HTR-8/SVneo (cell line): ENCODE data around the gene SETBP1.

Source experiments
- DNase-seq: peaks from one replicate; pipeline ENCODE4 v3.0.0; 2011; ENCODE audit warnings: low spot score, mixed read lengths; ENCODE audit not compliant: insufficient read length
- FAIRE-seq: peaks from 2 replicates; lab custom pipeline; 2011; peaks lifted over from hg19 to GRCh38; lab: Jason Lieb, UNC

The SETBP1 gene

GRCh38 chr18:44750774-44751173, 70.1 kb downstream of the SETBP1 start:
- DNase-seq: no peak
- no peak for FAIRE-seq

- DNase-seq: no peak
- no peak for FAIRE-seq
Observed at GRCh38 chr18:44754567-44754966, 73.9 kb downstream of the SETBP1 start.

GRCh38 chr18:44758861-44759631, 78.4 kb downstream of the SETBP1 start:
- FAIRE-seq: no peak
- DNase-seq: no peak

GRCh38 chr18:44759925-44760342, 79.2 kb downstream of the SETBP1 start:
- no peak for DNase-seq
- FAIRE-seq: no peak

- no peak for DNase-seq
- FAIRE-seq: no peak
Observed at GRCh38 chr18:44761812-44762211, 81.1 kb downstream of the SETBP1 start.

- DNase-seq: no peak
- no peak for FAIRE-seq
Observed at GRCh38 chr18:44763327-44763726, 82.6 kb downstream of the SETBP1 start.

GRCh38 chr18:44764863-44765262, 84.2 kb downstream of the SETBP1 start:
- DNase-seq (no peak), FAIRE-seq (no peak)

- no peak for DNase-seq
- no peak for FAIRE-seq
Observed at GRCh38 chr18:44765456-44765855, 84.8 kb downstream of the SETBP1 start.

GRCh38 chr18:44766450-44766849, 85.8 kb downstream of the SETBP1 start:
- DNase-seq: no peak
- no peak for FAIRE-seq

- no peak for DNase-seq
- FAIRE-seq: no peak
Observed at GRCh38 chr18:44767807-44768206, 87.1 kb downstream of the SETBP1 start.

- DNase-seq (no peak), FAIRE-seq (no peak)
Observed at GRCh38 chr18:44770641-44771040, 90.0 kb downstream of the SETBP1 start.

GRCh38 chr18:44771572-44771955, 90.9 kb downstream of the SETBP1 start:
- FAIRE-seq (no peak), DNase-seq (no peak)

- DNase-seq: no peak
- no peak for FAIRE-seq
Observed at GRCh38 chr18:44771956-44772917, 91.5 kb downstream of the SETBP1 start.

GRCh38 chr18:44773640-44774155, 93.0 kb downstream of the SETBP1 start:
- DNase-seq (no peak), FAIRE-seq (no peak)

GRCh38 chr18:44774191-44774590, 93.5 kb downstream of the SETBP1 start:
- DNase-seq (no peak), FAIRE-seq (no peak)

- DNase-seq (no peak), FAIRE-seq (no peak)
Observed at GRCh38 chr18:44777457-44778192, 96.9 kb downstream of the SETBP1 start.

- FAIRE-seq (no peak), DNase-seq (no peak)
Observed at GRCh38 chr18:44778788-44779187, 98.1 kb downstream of the SETBP1 start.

GRCh38 chr18:44779753-44780292, 99.1 kb downstream of the SETBP1 start:
- DNase-seq (no peak), FAIRE-seq (no peak)

GRCh38 chr18:44781886-44782285, 101.2 kb downstream of the SETBP1 start:
- FAIRE-seq (no peak), DNase-seq (no peak)

GRCh38 chr18:44782617-44783016, 101.9 kb downstream of the SETBP1 start:
- DNase-seq (no peak), FAIRE-seq (no peak)
